GOT3 (cell line): Measurements from ENCODE around the gene TEX11.

Experiments
- DNase-seq: peaks from one replicate; lab custom pipeline; 2025; ENCODE audit warnings: mixed read lengths; lab: John Stamatoyannopoulos, UW

TEX11 gene

DNA sequence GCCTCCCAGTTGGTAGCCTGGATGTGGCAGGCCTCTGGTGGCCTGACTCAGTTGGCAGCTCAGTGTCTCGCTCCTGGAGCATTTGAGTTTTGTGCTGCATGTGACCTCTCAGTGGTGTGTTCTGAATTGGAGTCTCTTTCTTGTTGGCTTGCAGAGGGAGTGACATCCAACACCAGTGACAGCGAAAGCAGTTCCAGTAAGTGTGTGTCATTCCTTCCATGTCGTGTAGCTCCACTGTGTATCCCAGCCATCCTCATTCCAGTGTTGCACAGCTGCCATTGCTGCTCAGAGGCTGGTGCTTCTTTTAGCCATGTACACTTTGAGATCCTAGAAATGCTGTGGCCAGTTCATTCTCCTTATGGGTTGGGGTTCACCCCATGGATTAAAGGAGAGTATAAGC, 411.5 kb downstream of the TEX11 start:
- DNase-seq = no peak

DNA sequence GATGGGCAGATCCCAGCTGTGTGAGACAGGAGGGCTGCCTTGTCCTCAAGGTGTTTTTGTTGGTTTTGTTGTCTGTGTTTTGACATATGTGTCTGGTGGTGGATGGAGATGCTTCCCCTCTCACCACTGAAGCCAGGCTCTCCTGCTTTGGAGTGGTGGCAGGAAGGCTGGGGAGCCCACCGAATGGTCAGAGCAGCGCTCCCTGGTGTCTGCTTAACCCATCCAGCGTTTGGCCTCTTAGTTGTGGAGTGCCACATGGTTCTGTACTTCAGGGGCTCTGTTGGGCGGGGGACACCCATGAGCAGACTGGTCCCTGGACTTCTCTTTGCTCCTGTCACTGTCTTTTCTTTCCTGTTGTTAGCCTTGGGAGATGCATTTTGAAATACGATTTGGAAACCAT, 412.0 kb downstream of the TEX11 start:
- DNase-seq = no peak

DNA sequence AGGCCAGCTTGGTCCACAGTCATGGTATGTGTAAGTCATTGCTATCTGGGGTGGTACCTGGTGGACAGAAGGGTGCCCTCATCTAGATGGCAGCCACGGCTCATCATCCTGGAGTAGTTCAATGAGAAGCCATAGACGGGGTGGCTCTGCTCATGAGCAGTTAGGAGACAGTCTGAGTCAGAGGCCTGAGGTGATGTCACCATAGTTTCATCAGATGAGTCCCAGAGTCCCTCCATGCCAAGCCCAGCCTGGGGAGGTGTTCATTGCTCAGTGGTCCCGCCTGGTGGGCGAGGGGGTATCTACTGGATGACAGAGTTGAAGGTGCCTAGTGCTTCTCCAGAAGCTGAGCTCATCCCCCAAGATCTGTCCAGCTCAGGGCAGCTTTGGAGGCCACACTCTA, 414.1 kb downstream of the TEX11 start:
- no peak for DNase-seq

DNA sequence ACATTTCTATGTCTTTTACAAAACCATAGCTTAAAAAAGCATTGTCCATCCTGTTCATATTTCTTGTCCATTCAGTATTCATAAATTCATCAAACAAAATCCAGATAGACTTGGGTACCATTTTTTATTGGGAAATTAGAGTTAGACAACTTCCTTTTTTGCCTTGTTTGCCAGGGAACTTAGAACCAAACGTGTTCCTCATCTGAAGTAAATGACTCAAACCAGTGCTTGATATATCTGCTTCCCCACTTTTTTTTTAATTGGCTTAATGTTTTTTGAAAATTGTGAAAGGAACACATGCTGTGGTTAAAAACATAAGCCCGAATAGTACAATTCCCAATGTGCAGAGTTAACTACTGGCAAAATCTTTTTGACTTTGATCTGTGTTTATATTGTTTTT, 419.7 kb downstream of the TEX11 start:
- DNase-seq = no peak

DNA sequence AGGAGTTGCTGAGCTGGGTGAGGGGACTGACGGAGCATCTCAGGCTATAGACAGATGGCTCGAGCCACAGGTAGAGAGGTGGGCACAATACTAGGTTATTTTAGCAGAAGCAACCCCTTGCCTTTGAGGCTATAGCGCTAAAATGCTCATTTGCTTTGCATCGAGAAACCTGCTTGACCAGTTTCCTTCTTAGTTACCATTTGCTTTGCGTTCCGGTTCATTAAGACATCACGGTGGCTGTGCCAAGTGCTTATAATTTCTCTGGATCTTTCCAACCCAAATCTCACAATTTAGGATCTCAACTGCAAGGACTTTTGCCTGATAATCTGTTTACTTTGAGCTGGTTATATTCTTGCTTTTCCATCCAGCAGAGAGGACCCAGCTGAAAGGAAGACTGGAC, 423.0 kb downstream of the TEX11 start:
- no peak for DNase-seq

DNA sequence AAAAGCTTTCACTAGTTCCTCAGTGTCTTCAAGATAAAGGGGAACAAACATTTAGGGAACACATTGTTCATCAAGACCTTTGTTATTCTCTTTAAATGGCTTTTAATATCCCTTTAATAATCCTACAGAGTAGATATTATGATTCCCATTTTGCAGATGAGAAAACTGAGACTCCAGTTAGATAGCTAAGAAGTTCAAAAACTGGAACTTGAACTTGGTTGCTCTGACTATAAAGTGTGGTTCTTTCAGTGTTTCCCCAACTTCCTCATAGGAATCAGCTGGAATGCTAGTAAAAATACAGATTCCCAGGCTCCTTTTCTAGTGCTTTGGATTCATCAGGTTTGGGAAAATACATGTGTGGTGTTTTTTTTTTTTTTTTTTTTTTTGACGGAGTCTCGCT, 426.2 kb downstream of the TEX11 start:
- no peak for DNase-seq

DNA sequence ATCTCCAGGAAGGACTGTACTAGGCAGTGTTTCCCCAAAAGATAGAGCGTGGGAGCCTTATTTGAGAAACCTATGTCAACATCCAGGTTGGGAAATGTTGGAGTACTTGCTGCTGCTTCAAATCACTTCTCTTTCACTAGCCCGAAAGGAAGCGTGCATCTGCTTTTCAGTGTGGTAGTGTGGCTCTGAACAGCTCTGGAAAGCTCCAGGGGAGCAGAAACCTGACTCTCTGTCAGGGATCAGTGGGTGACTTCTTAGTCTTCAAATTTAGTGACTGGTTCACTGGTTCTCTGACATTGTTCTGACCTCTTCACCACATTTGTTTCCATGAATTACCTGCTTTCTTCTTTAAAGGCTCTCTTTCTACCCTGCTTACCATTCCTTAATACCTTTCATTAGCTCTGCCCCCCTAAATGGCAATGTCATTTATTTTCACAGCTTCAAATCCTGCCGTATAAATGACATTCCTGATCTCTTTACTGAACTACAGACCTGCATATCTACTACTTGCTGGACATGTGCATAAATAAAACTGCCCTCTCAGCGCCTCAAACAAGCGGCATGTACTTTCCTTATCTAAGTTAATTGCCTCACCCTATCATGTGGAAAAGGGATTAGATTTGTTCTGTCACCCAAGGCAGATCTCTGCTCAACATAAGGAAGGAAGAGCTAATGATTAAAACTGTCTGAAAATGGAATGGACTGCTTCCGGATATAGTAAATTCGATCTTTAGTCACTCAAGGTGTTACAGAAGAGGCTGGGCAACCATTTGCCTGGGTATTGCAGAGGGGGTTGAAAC, 426.8 kb downstream of the TEX11 start:
- DNase-seq = no peak

DNA sequence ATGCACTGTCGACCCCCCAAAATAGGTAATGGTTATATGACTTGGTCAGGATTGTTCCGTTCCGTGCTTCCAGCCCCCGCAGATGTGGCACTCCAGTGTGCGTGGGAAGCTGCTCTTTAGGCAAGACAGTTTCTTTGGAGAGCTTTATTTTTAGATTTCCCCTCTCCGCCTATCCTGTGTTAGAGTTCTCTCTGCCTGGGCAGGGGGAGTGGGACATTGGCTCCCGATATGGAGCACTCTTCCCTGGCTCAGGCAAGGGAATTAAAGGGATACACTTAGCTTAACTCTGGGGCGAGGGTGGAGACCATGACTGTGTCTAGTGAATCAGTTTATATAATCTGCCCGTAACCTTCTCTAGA, 427.9 kb downstream of the TEX11 start:
- no peak for DNase-seq

DNA sequence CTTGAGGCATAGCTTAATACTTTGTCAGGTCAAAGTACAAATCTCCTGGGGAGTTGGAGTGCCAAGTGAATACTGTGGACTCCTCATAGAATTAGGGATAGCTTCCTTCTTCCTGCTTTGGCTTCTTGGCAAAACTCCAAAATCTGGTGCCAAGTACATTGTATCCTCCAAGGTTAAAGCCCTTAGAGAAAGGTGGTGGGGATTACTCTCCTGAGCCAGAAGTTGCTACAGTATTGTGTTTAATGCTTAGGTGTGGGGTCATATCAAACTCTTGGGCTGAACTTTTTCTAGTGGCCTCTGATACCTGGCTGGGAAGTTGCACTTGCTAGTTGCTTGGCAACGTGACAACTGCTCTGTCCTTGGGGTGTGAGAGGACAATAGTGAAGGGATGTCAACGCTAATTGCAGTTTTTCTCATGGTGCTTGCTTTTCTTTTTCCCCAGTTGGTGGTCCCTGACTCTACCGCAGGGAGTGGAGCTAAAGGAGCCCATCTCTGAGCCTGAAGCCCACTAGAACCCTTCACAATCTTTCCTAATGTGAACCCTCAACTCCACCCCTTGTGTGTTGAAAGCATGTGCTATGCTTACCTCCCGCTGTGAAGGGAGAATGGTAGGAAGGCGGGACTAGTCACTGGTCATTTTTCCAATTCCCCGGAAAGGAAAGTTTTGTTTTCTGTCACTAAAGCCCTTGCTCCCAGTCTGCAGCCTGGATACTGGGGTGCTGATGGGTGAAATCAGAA, 428.4 kb downstream of the TEX11 start:
- DNase-seq = no peak

DNA sequence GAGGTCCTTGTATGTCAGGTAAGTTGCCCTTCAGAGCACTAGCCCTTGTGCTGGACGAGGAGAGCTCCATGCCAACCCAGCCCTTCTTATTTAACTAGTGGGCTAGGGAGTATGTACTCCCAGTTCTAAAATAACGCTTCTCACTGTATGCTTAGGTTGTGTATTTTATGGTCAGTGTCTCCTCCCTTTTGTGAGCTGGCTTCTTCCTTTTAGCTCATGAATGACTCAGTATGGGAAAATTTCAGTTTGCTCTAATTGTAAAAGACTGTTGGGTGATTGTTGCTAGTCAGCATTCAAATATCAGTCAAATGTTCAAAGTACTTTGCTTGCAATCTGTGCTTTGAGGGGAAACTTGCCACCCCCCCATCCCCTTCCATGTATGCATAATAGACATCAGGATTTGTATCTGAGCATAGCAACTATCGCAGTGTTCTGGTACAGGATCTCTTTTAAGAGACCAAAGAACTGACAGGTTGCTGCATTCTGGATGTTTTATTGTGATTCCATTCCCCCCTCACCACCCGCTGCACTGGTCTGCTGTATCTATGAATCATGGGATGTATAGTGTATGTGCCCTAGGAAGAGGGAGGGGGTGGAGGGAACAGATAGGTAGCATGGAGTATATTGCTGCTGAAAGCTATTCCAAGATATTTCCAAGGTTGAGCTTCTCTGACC, 429.1 kb downstream of the TEX11 start:
- no peak for DNase-seq
